Naive B cell (primary cell): ENCODE data around the gene PRKAB2. TPM values are rescaled to one million over a fixed set of nuclear protein-coding genes. Genes with fewer than 3 reads are reported as not detected.
A peak's percentile ranks its signal among the peaks of the same experiment; 100 is the strongest.
"Not testable (repeated sequence)": the region's sequence is repeated elsewhere in the genome, so short reads cannot be mapped to it uniquely, and the experiment has no call there.

Experiments
- ATAC-seq, 2 donors: fragments of 150-1000 bp; cut with Tn5 transposase; 2 replicates each; pipeline ENCODE4 v1.10.0; 2021; ENCODE audit warnings: low read depth in 2 of 2, mild to moderate bottlenecking in 2 of 2, moderate library complexity in 2 of 2
- DNase-seq: peaks from one replicate; pipeline ENCODE4 v3.0.0; 2022
- H3K27ac Mint-ChIP-seq, 6 donors: one replicate each; pipeline ENCODE4 v1.8.0; 2020 to 2022; ENCODE audit warnings: mild to moderate bottlenecking in 6 of 6, mixed read lengths in 6 of 6, moderate library complexity in 5 of 6, inconsistent platforms in 2 of 6
- H3K27me3 Mint-ChIP-seq, 3 donors: one replicate each; pipeline ENCODE4 v1.8.0; 2021 to 2022; ENCODE audit warnings: mixed read lengths in 3 of 3, mild to moderate bottlenecking in 1 of 3
- H3K36me3 Mint-ChIP-seq, 2 donors: one replicate each; pipeline ENCODE4 v1.8.0; 2020 to 2022; ENCODE audit warnings: mixed read lengths in 2 of 2, inconsistent platforms in 1 of 2, mild to moderate bottlenecking in 1 of 2
- H3K4me1 Mint-ChIP-seq, 3 donors: one replicate each; pipeline ENCODE4 v1.8.0; 2020 to 2022; ENCODE audit warnings: mixed read lengths in 3 of 3, inconsistent platforms in 1 of 3, mild to moderate bottlenecking in 1 of 3, moderate library complexity in 1 of 3
- H3K4me3 Mint-ChIP-seq, 8 donors: one replicate each; pipeline ENCODE4 v1.8.0; 2020 to 2022; ENCODE audit warnings: mild to moderate bottlenecking in 8 of 8, mixed read lengths in 8 of 8, moderate library complexity in 8 of 8, inconsistent platforms in 2 of 8
- H3K9me3 Mint-ChIP-seq, 7 donors: one replicate each; pipeline ENCODE4 v1.8.0; 2020 to 2022; ENCODE audit warnings: mixed read lengths in 7 of 7, mild to moderate bottlenecking in 5 of 7, inconsistent platforms in 2 of 7, moderate library complexity in 1 of 7
- polyA plus RNA-seq, 6 donors: library from polyadenylated mRNA; unstranded; fragments of 300-500 nt; fragmentation: Illumina TruSeq; gene quantifications; one replicate each; pipeline ENCODE4 v1.2.3, GENCODE V29; 2021; ENCODE audit warnings: low read depth in 6 of 6

Gene PRKAB2
- polyA plus RNA-seq, 6 donors from 2014 or later, result 4.1 to 9.3 (median 5.0) TPM; not detected in 1

GRCh38 chr1:147168626-147169058 is 3.6 kb downstream of the PRKAB2 start:
- ATAC-seq (no peak), DNase-seq (no peak)
- Mint-ChIP-seq H3K4me1 (peaks cover 24 to 35% (median 33%) of the 10 kb centered on the region in 3 donors), H3K27ac (no peak overlapping the region), H3K4me3 (no peak overlapping the region), H3K27me3 (no peaks in the 10 kb centered on the region), H3K9me3 (no peaks in the 10 kb centered on the region), H3K36me3 (peaks cover under 1 to 16% of the 10 kb centered on the region in 2 donors)

- Mint-ChIP-seq H3K27me3 (no peaks in the 10 kb centered on the region), H3K4me1 (peaks cover 13 to 23% (median 22%) of the 10 kb centered on the region in 3 donors), H3K4me3 (no peak overlapping the region), H3K36me3 (peaks cover 5 to 10% of the 10 kb centered on the region in 2 donors), H3K27ac (no peak overlapping the region), H3K9me3 (no peaks in the 10 kb centered on the region)
- DNase-seq (no peak), ATAC-seq (no peak)
These were observed 4.9 kb downstream of the PRKAB2 start for GRCh38 chr1:147167365-147167764.

GRCh38 chr1:147163019-147163418 is 9.3 kb downstream of the PRKAB2 start:
- H3K4me3 Mint-ChIP-seq, result no peak overlapping the region
- no peaks in the 10 kb centered on the region for H3K4me1 Mint-ChIP-seq
- DNase-seq (no peak), ATAC-seq (no peak)
- H3K9me3 Mint-ChIP-seq, result no peaks in the 10 kb centered on the region
- peaks cover 28 to 34% of the 10 kb centered on the region in 2 donors for H3K36me3 Mint-ChIP-seq
- H3K27ac Mint-ChIP-seq, result no peak overlapping the region
- H3K27me3 Mint-ChIP-seq, result no peaks in the 10 kb centered on the region

- DNase-seq (no peak), ATAC-seq (no peak)
- no peaks in the 10 kb centered on the region for H3K27me3 Mint-ChIP-seq
- no peaks in the 10 kb centered on the region for H3K4me1 Mint-ChIP-seq
- H3K9me3 Mint-ChIP-seq, result no peaks in the 10 kb centered on the region
- no peak overlapping the region for H3K4me3 Mint-ChIP-seq
- H3K36me3 Mint-ChIP-seq, result peaks cover 35 to 43% of the 10 kb centered on the region in 2 donors
- no peak overlapping the region for H3K27ac Mint-ChIP-seq
These were observed 10.2 kb downstream of the PRKAB2 start for GRCh38 chr1:147162093-147162492.

DNA sequence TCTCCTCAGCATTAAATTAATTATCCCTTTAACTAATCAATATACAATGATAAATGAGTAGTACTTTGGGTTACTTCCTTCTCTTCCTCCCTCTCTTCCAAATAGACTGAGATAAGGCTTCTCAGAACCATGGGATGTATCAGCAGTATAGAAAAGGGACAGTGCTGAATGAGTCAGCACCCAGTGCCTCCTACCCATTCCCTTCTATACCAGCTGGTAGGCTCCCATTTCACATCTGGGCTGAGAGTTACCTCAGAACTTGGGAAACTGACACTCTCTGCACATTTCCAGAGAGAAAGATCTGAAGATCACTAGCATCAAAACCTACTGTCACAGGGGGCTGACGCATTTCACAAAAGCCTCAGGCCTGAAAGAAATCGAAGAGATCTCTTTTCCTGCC is 15.2 kb downstream of the PRKAB2 start:
- H3K27ac Mint-ChIP-seq, H3K4me1 Mint-ChIP-seq, H3K9me3 Mint-ChIP-seq, H3K27me3 Mint-ChIP-seq, ATAC-seq, DNase-seq: not testable (repeated sequence)
- peaks cover 34 to 42% of the 10 kb centered on the region in 2 donors for H3K36me3 Mint-ChIP-seq
- peak overlapping the region in 1 of 8 donors; percentile 35 for H3K4me3 Mint-ChIP-seq

GRCh38 chr1:147156642-147157041 is 15.6 kb downstream of the PRKAB2 start:
- H3K4me1 Mint-ChIP-seq, result no peaks in the 10 kb centered on the region
- ATAC-seq, result no peak
- no peaks in the 10 kb centered on the region for H3K9me3 Mint-ChIP-seq
- no peak overlapping the region for H3K4me3 Mint-ChIP-seq
- no peak for DNase-seq
- no peaks in the 10 kb centered on the region for H3K27me3 Mint-ChIP-seq
- H3K36me3 Mint-ChIP-seq, result peaks cover 32 to 42% of the 10 kb centered on the region in 2 donors
- no peak overlapping the region for H3K27ac Mint-ChIP-seq

- H3K36me3 Mint-ChIP-seq, result peaks cover 8 to 17% of the 10 kb centered on the region in 2 donors
- H3K9me3 Mint-ChIP-seq, result no peaks in the 10 kb centered on the region
- DNase-seq, result no peak
- H3K4me3 Mint-ChIP-seq, result no peak overlapping the region
- H3K27me3 Mint-ChIP-seq, result no peaks in the 10 kb centered on the region
- no peak for ATAC-seq
- no peaks in the 10 kb centered on the region for H3K4me1 Mint-ChIP-seq
- no peak overlapping the region for H3K27ac Mint-ChIP-seq
These were observed 19.5 kb downstream of the PRKAB2 start for GRCh38 chr1:147152772-147153171.

GRCh38 chr1:147151244-147151643 is 21.0 kb downstream of the PRKAB2 start:
- Mint-ChIP-seq H3K4me1 (no peaks in the 10 kb centered on the region), H3K27me3 (peaks cover 0 to 4% (median 0%) of the 10 kb centered on the region in 3 donors), H3K27ac (no peak overlapping the region), H3K36me3 (peaks cover 0 to 13% of the 10 kb centered on the region in 2 donors), H3K9me3 (no peaks in the 10 kb centered on the region), H3K4me3 (no peak overlapping the region)
- ATAC-seq (no peak), DNase-seq (no peak)

DNA sequence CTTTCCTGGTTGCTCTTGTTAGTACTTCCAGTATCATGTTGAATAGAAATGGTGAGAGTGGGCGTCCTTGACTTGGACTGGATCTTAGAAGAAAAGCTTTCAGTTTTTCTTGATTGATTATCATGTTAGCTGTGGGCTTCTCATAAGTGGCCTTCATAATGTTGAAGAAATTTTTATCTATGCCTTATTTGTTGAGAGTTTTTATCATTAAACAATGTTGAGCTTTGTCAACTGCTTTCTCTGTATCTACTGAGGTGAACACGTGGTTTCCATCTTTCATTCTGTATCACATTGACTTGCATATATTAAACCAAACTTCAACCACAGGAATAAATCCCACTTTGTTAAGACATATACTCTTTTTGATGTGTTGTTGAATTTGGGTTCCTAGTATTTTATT is 29.4 kb downstream of the PRKAB2 start:
- H3K27ac Mint-ChIP-seq, result no peak overlapping the region
- no peak for ATAC-seq
- no peaks in the 10 kb centered on the region for H3K4me1 Mint-ChIP-seq
- no peak overlapping the region for H3K4me3 Mint-ChIP-seq
- H3K36me3 Mint-ChIP-seq, result peaks cover 0 to 11% of the 10 kb centered on the region in 2 donors
- H3K9me3 Mint-ChIP-seq, result peaks cover 0 to 12% (median 0%) of the 10 kb centered on the region in 7 donors
- DNase-seq, result no peak
- H3K27me3 Mint-ChIP-seq, result peaks cover 14 to 32% (median 18%) of the 10 kb centered on the region in 3 donors

DNA sequence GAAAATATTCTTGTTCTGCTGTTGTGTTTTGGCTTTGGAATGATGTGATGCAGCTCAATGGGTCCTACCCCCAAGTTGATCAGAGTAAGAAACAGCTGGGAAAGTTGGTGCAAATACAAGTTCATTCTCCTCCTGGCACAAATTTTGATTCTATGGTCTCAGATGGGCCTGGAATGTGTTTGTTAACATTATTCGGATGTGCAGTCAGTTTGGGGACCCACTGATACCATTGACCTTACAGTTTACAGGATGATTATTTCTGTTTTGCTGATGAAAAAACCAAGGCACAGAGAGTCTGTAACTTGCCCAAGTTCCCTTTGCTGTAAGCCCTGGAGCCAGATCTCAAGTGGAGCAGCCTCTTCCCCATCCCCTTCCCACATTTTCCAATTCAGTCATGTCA is 41.5 kb downstream of the PRKAB2 start:
- not testable (repeated sequence) for H3K4me3 Mint-ChIP-seq, H3K36me3 Mint-ChIP-seq, H3K4me1 Mint-ChIP-seq, ATAC-seq, DNase-seq, H3K9me3 Mint-ChIP-seq, H3K27ac Mint-ChIP-seq
- peaks cover 16 to 21% (median 20%) of the 10 kb centered on the region in 3 donors for H3K27me3 Mint-ChIP-seq

- Mint-ChIP-seq H3K4me3 (no peak overlapping the region), H3K4me1 (no peaks in the 10 kb centered on the region), H3K27ac (no peak overlapping the region), H3K9me3 (peaks cover 0 to 4% (median 1%) of the 10 kb centered on the region in 7 donors), H3K27me3 (peaks cover 20 to 22% (median 21%) of the 10 kb centered on the region in 3 donors), H3K36me3 (no peaks in the 10 kb centered on the region)
- no peak for DNase-seq
- ATAC-seq, result no peak
These were observed 43.0 kb downstream of the PRKAB2 start for GRCh38 chr1:147129116-147129873.

DNA sequence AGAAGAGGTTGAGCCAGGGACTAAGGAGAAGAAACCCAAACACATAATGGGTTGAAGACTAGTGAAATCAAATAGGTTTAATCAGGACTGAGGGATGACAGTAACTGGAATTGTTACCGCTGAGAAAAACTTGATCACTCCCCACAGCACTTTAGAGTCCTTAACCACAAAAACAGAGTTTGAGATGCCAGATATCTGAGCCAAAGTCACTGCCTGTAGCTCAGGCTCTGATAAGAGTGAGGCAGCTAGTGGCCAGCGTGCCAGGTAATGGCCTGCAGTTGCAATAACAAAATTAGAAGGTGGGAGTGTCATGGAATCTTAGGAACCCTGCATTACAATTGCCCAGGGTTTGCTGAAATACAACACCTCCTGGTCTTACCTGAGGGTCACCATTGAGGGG is 48.0 kb downstream of the PRKAB2 start:
- H3K27ac Mint-ChIP-seq, result no peak overlapping the region
- H3K27me3 Mint-ChIP-seq, result peaks cover 27 to 44% (median 27%) of the 10 kb centered on the region in 3 donors
- DNase-seq (no peak), ATAC-seq (no peak)
- no peaks in the 10 kb centered on the region for H3K4me1 Mint-ChIP-seq
- peaks cover 0 to 4% (median 1%) of the 10 kb centered on the region in 7 donors for H3K9me3 Mint-ChIP-seq
- no peaks in the 10 kb centered on the region for H3K36me3 Mint-ChIP-seq
- no peak overlapping the region for H3K4me3 Mint-ChIP-seq

- Mint-ChIP-seq H3K27ac (peak overlapping the region in 1 of 6 donors; percentile 25), H3K36me3 (no peaks in the 10 kb centered on the region), H3K9me3 (no peaks in the 10 kb centered on the region), H3K27me3 (peaks cover 16 to 37% (median 34%) of the 10 kb centered on the region in 3 donors), H3K4me3 (no peak overlapping the region), H3K4me1 (no peaks in the 10 kb centered on the region)
- ATAC-seq (no peak), DNase-seq (no peak)
These were observed 55.2 kb downstream of the PRKAB2 start for GRCh38 chr1:147117109-147117508.

DNA sequence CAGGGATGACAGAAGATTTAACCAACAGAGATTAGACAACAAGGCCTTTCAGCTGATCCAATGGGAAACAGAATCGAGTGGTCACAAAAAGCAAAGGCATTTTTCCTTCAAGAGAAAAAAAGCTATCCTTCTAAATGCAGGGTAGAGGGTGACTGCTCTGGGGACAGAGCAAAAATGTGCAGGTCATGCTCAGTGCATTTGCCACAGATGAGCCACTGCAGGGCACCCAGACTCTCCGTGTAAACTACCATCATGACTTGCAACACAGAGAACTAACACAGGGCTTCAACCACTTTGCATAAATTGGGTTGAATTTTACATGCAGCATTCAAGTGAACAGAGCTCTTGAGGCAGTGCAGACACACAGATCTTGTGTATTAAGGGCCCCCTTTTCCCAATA is 56.8 kb downstream of the PRKAB2 start:
- Mint-ChIP-seq H3K27me3 (peaks cover 12 to 22% (median 19%) of the 10 kb centered on the region in 3 donors), H3K36me3 (no peaks in the 10 kb centered on the region), H3K9me3 (no peaks in the 10 kb centered on the region), H3K4me3 (no peak overlapping the region), H3K4me1 (no peaks in the 10 kb centered on the region), H3K27ac (no peak overlapping the region)
- no peak for DNase-seq
- no peak for ATAC-seq
